Fibroblast of skin of left biceps (primary cell): ENCODE data around the gene TANC1.
A peak's percentile ranks its signal among the peaks of the same experiment; 100 is the strongest.
"Not testable (repeated sequence)": the region's sequence is repeated elsewhere in the genome, so short reads cannot be mapped to it uniquely, and the experiment has no call there.

Experiments
- DNase-seq, 2 experiments: peaks; one replicate each; pipeline ENCODE4 v3.0.0-alpha.2; 2013; ENCODE audit warnings: low read depth in 2 of 2

The TANC1 gene

GRCh38 chr2:159139216-159139933, 170.9 kb downstream of the TANC1 start:
- DNase-seq: no peak

GRCh38 chr2:159140070-159140769, 171.8 kb downstream of the TANC1 start:
- peak; percentile 48 to 56 for DNase-seq

- not testable (repeated sequence) for DNase-seq
Measured at GRCh38 chr2:159140821-159141220, 172.4 kb downstream of the TANC1 start.

- DNase-seq: no peak
Measured at GRCh38 chr2:159144776-159145614, 176.6 kb downstream of the TANC1 start.

GRCh38 chr2:159145745-159146354, 177.4 kb downstream of the TANC1 start:
- no peak for DNase-seq

GRCh38 chr2:159146996-159147666, 178.7 kb downstream of the TANC1 start:
- DNase-seq: no peak

- no peak for DNase-seq
Measured at GRCh38 chr2:159147690-159148089, 179.2 kb downstream of the TANC1 start.

GRCh38 chr2:159148901-159149300, 180.5 kb downstream of the TANC1 start:
- no peak for DNase-seq

- DNase-seq: no peak
Measured at GRCh38 chr2:159149747-159150146, 181.3 kb downstream of the TANC1 start.

- no peak for DNase-seq
Measured at GRCh38 chr2:159150280-159150746, 181.9 kb downstream of the TANC1 start.

- DNase-seq: no peak
Measured at GRCh38 chr2:159151198-159152127, 183.0 kb downstream of the TANC1 start.

- no peak for DNase-seq
Measured at GRCh38 chr2:159152128-159152778, 183.8 kb downstream of the TANC1 start.

- no peak for DNase-seq
Measured at GRCh38 chr2:159153063-159153462, 184.6 kb downstream of the TANC1 start.

- DNase-seq: no peak
Measured at GRCh38 chr2:159153463-159153862, 185.0 kb downstream of the TANC1 start.

- DNase-seq: no peak
Measured at GRCh38 chr2:159153951-159154350, 185.5 kb downstream of the TANC1 start.

GRCh38 chr2:159154366-159154765, 185.9 kb downstream of the TANC1 start:
- DNase-seq: no peak

GRCh38 chr2:159155320-159155719, 186.9 kb downstream of the TANC1 start:
- no peak for DNase-seq

- DNase-seq: no peak
Measured at GRCh38 chr2:159155791-159156190, 187.4 kb downstream of the TANC1 start.

- DNase-seq: no peak
Measured at GRCh38 chr2:159156834-159157233, 188.4 kb downstream of the TANC1 start.
